IPS-18a (cell line): ENCODE data around the gene SUPT4H1.

Source experiments
- H3K27ac ChIP-seq: one replicate; pipeline ENCODE4 v1.5.1; 2013; ENCODE audit warnings: low read length
- H3K27me3 ChIP-seq: one replicate; pipeline ENCODE4 v1.6.1; 2013; ENCODE audit warnings: mild to moderate bottlenecking, low read length; ENCODE audit not compliant: control insufficient read depth, insufficient read depth
- H3K36me3 ChIP-seq: one replicate; pipeline ENCODE4 v1.6.1; 2013; ENCODE audit warnings: low read depth, low read length; ENCODE audit not compliant: control insufficient read depth
- H3K4me1 ChIP-seq: one replicate; pipeline ENCODE4 v1.6.1; 2013; ENCODE audit warnings: low read depth, low read length; ENCODE audit not compliant: control insufficient read depth
- H3K4me3 ChIP-seq: one replicate; pipeline ENCODE4 v1.5.1; 2013; ENCODE audit warnings: low read length
- H3K9ac ChIP-seq: one replicate; pipeline ENCODE4 v1.6.1; 2013; ENCODE audit warnings: mild to moderate bottlenecking, low read length, moderate library complexity
- H3K9me3 ChIP-seq: one replicate; pipeline ENCODE4 v1.6.1; 2013; ENCODE audit warnings: low read depth, low read length; ENCODE audit not compliant: control insufficient read depth

SUPT4H1 gene

DNA sequence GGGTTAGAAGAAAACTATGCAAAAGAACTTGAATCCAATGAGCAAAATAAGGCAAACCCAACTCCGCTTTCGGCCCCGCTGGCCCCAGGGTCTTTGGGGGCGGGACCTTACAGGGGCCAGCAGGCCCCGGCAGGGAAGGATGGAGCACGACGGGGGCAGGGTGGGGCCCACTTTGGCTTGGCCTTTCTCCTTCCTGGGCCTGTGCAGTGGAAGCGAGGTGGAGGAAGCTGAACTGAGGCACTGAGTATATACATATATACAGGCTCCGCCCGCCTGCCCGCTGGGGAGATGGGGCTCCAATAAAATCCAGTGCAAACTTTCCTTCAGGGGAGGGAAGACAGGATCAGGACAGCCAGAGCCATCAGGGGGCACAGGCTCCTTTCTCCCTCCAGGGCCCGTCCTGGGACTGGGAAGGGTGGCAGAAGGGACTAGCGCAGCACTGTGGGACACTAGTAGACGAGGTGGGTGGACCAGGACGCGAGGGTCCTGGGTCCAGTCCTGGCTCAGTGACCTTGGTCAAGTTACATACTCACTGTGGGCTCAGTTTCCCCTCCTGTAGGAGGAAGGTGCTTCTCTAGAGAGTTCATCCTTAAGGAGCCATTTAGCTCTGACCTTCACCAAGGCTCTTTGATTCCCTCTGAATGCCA lies 50.4 kb downstream of the SUPT4H1 start:
- no peaks in the 10 kb centered on the region for H3K9me3 ChIP-seq
- H3K36me3 ChIP-seq = no peaks in the 10 kb centered on the region
- no peak overlapping the region for H3K27ac ChIP-seq
- no peaks in the 10 kb centered on the region for H3K4me1 ChIP-seq
- no peaks in the 10 kb centered on the region for H3K27me3 ChIP-seq
- no peak overlapping the region for H3K4me3 ChIP-seq
- no peak overlapping the region for H3K9ac ChIP-seq

DNA sequence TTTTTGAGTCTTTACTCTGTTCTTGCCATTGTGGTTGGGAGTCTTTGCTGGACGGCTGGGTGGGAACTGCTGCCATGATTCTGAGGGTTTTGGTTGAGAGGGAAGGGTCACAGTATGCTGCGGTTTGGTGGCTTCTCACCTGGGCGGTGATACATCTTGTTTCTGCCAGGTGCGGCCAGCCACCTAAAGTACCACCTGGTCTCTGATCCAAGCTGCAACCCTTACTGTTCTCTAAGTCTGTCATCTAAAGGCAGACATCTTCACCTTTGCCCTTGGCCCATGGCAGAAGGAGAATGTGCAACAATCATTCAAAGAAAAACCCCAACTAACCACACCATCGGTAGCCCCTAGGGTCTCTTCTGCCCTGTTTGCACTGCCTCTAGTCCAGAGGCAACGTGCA lies 51.7 kb downstream of the SUPT4H1 start:
- Histone ChIP-seq H3K9me3 (no peaks in the 10 kb centered on the region), H3K27ac (no peak overlapping the region), H3K36me3 (no peaks in the 10 kb centered on the region), H3K9ac (no peak overlapping the region), H3K27me3 (no peaks in the 10 kb centered on the region), H3K4me1 (no peaks in the 10 kb centered on the region), H3K4me3 (no peak overlapping the region)
